GM10266 (cell line): ENCODE measurements around the gene CLMP.

Experiments used
- DNase-seq: peaks from one replicate; pipeline ENCODE4 v3.0.0; 2012; ENCODE audit errors: extremely low spot score
- CTCF ChIP-seq: IDR thresholded peaks from 2 replicates; pipeline ENCODE4 v1.5.1; 2012; ENCODE audit warnings: mild to moderate bottlenecking, low read depth; ENCODE audit not compliant: control insufficient read depth, insufficient read depth; ENCODE audit errors: missing control alignments

Gene CLMP

GRCh38 chr11:123116486-123116885, 78.6 kb downstream of the CLMP start:
- no peak for TF ChIP-seq CTCF
- no peak for DNase-seq

GRCh38 chr11:123111465-123111864, 83.6 kb downstream of the CLMP start:
- TF ChIP-seq CTCF: peak; percentile 60
- peak; percentile 68 for DNase-seq

- TF ChIP-seq CTCF: no peak
- no peak for DNase-seq
Measured at GRCh38 chr11:123110397-123110796, 84.7 kb downstream of the CLMP start.

GRCh38 chr11:123107945-123108495, 87.0 kb downstream of the CLMP start:
- no peak for TF ChIP-seq CTCF
- DNase-seq: no peak

GRCh38 chr11:123104697-123105096, 90.4 kb downstream of the CLMP start:
- no peak for DNase-seq
- TF ChIP-seq CTCF: no peak

GRCh38 chr11:123103326-123103980, 91.6 kb downstream of the CLMP start:
- DNase-seq: peak; percentile 12
- TF ChIP-seq CTCF: peak; percentile 51

- no peak for DNase-seq
- no peak for TF ChIP-seq CTCF
Measured at GRCh38 chr11:123100379-123101085, 94.5 kb downstream of the CLMP start.
